Hepatocyte (in vitro differentiated cells): ENCODE data around the gene CDH15.

Experiments used
- EZH2 ChIP-seq: fragments of 200-600 bp; sonication (generic); IDR thresholded peaks from 2 replicates; pipeline ENCODE4 v1.6.1; 2016; ENCODE audit warnings: antibody characterized with exemption, mild to moderate bottlenecking, borderline replicate concordance
- TF ChIP-seq, protein P1 (sequence below): fragments of 200-600 bp; sonication (generic); IDR thresholded peaks from 2 replicates; pipeline ENCODE4 v1.5.1; 2016; ENCODE audit warnings: antibody characterized with exemption, mild to moderate bottlenecking; ENCODE audit not compliant: poor library complexity

DNA sequence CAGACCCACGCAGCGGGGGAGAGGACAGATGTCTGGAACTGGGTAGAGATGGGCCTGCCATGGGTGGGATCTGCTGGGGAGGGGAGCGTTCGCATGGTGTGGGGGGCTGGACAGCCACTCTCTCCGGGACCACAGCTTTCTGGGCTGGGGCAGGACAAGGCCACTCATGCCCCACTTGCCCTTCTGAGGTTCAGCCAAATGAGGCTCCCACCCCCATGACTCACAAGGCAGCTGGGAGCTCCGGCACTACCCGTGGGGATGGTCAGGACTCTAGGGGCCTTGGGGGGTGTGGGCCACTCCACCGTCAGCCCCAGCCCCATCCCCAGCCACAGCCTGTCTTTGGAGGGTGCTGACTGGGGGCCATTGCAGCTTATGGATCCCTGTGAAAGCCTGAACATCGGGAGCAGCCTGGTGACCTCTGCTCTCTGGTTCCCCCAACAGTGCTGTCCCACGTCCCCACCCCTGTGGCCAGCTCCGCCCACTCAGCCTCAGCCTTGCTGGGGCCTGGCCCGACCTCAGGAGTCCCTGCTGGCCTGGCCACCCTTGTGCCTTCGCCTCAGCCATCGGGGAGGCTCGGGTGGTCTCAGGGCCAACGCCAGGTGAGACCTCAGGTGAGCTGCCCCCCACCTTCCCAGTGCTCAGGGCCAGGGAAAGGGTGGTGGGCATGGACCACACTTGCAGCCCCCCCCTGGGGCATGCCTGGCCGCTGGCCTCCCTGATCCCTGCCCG is 4.7 kb upstream of the CDH15 start:
- TF ChIP-seq, protein P1, sequence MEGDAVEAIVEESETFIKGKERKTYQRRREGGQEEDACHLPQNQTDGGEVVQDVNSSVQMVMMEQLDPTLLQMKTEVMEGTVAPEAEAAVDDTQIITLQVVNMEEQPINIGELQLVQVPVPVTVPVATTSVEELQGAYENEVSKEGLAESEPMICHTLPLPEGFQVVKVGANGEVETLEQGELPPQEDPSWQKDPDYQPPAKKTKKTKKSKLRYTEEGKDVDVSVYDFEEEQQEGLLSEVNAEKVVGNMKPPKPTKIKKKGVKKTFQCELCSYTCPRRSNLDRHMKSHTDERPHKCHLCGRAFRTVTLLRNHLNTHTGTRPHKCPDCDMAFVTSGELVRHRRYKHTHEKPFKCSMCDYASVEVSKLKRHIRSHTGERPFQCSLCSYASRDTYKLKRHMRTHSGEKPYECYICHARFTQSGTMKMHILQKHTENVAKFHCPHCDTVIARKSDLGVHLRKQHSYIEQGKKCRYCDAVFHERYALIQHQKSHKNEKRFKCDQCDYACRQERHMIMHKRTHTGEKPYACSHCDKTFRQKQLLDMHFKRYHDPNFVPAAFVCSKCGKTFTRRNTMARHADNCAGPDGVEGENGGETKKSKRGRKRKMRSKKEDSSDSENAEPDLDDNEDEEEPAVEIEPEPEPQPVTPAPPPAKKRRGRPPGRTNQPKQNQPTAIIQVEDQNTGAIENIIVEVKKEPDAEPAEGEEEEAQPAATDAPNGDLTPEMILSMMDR = no peak
- TF ChIP-seq EZH2 = no peak
